Activated naive CD4-positive, alpha-beta T cell (primary cell): ENCODE measurements around the gene FRMD6.
"Not testable (repeated sequence)": the region's sequence is repeated elsewhere in the genome, so short reads cannot be mapped to it uniquely, and the experiment has no call there.

Source experiments
- DNase-seq, 4 experiments: peaks; one replicate each; lab custom pipeline; 2025; lab: John Stamatoyannopoulos, UW

Gene FRMD6

DNA sequence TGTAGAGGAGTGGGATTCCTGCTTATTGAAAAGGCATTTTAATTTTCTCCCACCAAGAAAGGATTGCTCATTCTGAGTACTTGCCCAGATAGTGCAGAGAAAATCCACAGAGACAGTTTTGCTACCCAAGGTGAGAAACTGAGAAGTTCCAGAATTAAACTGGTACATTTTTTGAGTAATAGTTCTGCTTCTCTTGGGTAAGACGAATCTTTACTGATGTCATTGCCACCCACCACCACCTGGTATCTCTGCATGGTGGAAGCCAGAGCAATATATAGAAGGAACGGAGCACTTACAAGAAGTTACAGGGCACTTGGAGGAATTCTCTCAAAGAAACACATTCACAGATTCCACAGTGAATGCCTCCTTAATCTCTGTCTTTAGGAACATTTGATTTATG, 20.7 kb upstream of the FRMD6 start:
- DNase-seq = no peak

DNA sequence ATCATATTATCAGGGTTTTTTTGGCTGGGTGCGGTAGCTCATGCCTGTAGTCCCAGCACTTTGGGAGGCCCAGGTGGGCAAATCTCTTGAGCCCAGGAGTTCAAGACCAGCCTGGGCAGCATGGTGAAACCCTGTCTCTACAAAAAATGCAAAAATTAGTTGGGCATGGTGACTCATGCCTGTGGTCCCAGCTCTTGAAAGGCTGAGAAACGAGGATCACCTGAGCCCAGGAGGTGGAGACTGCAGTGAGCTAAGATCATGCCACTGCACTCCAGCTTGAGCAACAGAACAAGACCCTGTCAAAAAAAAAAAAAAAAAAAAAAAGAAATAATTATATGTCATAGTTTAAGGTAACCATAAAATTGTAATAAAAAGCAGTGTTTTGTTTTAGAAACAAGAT, 18.4 kb upstream of the FRMD6 start:
- DNase-seq = not testable (repeated sequence)

DNA sequence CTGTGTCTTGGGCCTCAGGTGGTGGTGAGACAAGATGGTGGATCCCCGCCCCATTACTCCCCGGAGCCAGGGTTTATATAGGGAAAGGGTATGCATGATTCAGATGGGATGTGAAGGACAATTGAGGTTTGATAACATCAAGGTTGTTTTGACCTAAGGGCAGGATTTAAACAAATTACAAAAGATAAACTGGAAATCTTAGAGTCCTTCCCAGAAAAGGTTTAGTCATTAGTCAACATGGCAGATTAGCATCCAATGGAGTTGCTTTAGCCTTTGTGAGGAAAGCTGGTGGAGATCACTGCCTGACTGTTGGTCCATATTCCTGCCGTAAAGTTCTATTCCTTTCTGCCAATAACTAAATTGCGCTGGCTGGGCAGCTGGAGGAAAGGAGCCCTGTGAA, 15.6 kb upstream of the FRMD6 start:
- DNase-seq = no peak

DNA sequence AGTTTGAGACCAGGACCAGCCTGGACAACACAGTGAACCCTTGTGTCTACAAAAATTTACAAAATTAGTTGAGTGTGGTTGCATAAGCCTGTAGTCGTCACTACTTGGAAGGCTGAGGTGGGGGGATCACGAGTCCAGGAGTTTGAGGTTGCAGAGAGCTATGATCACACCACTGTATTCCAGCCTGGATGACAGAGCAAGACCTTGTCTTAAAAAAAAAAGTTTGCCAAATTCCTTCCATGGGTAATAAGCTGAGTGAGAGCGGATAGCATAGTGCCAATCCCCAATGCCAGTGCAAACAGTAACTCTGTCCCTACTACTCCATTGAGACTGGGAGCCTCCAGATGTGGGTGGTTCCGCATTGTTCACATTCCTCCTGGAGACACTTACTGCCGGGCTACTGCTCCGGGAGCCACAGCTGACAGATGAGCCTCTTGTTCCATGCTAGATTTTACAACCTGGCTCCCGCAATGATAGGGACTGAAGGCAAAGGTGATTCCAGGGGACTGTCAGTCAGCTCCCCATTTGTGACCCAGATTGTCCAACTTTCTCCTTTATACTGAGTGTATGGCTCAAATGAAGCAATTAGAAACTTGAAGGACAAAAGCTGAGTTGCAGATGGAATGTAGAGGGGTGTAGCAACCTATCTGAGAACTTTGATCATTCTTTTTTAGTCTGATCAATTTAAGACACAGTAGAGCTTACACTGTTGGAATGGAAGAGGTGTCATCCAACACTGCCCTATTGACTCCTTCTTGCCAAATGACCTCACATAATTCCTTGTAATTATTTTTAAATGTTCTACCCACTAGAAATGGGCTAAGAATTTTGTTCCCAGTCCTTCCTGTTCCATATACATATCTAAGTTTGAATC, 13.4 kb upstream of the FRMD6 start:
- DNase-seq = no peak

DNA sequence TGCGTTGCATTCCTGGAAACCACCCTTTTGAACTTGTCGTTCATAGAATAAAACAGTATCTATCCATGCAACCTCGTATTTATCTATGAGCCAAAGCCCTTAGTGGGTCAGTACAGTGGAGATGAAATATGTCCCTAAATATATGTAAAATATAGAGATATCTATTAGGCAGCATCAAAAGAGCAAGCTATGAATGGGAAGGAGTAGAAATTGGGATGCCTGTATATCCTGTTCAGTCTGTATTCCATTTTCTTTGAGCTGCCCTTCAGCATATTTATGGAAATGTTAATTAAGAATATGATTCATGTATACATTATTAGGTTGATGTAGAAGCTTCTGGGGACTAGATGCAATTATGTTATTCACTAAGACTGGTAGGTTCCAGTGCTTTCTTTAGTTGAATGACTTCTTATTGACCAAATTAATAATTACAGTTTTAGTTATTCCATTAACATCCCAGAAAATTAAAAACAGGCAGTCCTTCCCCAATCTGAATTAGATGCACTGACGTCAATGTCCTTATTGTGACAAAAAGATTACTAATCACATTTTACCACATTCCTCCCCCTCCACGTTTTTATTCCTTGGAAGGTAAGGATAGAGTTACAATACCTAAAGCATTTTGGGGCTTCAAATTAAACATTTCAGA, 11.9 kb upstream of the FRMD6 start:
- no peak for DNase-seq

DNA sequence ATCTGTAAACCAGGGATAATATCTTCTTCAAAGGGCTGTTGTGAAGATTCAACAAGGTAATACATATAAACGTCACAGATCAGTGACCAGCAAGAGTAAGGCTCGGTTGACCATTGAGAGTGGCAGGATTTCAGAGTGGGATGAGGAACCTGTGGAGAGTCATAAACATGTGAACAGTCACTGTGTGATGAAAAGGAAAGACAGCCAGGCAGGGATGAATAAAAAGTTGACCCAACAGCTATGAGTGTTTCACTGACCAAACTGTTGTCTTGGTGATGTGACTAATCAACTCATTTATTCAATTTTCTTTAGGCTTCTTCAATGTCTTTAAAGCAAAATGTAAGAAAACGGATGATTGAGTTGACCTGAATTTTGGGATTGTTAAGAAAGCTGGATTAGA, 8.6 kb upstream of the FRMD6 start:
- DNase-seq = no peak

DNA sequence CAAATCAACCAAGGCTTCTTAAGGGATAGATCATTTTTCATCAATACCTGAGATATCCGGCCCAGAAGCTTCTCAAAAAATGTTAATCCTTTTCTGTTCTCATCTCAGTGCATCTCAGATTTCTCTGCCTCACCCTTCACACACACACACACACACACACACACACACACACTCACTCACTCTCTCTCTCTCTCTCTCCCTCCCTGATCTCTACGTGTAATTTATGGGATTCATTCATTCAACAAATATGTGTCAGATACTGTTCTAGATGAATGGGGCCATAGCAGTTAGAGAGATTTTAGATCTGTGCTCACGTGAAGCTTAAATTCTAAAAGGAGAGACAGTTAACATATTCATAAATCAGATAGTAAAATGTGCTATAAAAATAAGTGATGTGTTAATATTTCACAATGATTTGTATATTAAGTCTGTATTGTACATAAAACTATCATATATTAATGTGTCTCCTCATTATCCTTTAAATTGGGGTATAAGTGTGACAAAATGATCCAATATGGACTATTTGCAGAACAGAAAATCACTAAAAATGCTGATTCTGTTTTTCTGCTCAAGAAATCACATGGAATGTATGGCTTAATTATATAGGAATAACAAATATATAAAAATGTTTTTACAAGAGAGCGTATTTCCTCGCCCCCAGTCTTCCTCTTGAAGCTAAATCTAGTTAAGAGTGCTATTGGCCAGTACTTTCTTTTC, 7.3 kb upstream of the FRMD6 start:
- no peak for DNase-seq

DNA sequence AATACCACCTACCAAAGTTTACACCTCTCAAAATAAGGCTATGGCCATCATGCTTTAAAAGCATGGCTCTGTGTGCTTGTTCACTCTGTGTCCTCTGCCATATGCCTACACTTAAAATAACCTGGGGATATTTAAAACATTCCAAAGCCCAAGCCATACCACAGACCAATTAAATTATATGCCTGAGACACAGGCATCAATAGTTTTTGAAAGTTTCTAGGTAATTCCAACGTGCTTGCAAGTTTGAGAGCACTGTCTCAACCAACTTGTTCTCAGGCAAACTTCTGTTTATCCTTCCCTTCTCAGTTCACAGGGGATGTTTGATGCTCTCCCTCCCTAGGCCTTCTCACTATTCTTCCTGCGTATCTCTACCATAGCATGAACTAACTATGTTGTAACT, 3.4 kb upstream of the FRMD6 start:
- DNase-seq = no peak

DNA sequence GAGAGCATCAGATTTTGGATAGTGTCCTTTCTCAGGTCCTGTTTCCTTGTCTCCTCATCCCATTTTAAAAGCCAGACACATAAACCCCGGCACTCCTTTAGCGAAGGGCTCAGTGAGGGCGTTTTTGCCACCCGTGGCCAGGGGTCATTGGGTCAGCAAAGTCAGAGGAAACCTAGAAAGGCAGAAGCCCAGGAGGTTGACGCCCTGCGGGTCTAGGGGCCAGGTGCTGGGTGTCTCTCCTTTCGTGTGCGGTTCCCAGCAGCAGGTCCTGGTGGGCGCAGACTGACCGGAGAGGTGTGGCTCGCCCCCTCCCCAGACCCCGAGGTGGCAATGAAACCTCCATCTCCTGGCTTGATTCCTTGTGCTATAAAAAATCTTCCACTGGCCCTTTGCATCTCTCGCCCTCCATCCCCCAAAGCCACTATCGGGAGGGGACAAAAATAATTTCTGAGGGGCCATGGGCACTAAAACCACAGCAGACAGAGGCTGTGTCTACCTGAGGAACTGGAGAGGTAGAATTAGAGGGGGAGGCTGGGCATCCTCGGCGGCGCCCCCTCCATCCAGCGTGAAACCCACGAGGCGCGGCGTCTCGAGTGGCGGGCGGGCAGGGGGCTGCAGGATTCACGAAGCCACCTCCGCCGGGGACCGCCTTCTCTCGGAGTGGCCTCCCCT, 858 bp upstream of the FRMD6 start:
- DNase-seq = no peak

DNA sequence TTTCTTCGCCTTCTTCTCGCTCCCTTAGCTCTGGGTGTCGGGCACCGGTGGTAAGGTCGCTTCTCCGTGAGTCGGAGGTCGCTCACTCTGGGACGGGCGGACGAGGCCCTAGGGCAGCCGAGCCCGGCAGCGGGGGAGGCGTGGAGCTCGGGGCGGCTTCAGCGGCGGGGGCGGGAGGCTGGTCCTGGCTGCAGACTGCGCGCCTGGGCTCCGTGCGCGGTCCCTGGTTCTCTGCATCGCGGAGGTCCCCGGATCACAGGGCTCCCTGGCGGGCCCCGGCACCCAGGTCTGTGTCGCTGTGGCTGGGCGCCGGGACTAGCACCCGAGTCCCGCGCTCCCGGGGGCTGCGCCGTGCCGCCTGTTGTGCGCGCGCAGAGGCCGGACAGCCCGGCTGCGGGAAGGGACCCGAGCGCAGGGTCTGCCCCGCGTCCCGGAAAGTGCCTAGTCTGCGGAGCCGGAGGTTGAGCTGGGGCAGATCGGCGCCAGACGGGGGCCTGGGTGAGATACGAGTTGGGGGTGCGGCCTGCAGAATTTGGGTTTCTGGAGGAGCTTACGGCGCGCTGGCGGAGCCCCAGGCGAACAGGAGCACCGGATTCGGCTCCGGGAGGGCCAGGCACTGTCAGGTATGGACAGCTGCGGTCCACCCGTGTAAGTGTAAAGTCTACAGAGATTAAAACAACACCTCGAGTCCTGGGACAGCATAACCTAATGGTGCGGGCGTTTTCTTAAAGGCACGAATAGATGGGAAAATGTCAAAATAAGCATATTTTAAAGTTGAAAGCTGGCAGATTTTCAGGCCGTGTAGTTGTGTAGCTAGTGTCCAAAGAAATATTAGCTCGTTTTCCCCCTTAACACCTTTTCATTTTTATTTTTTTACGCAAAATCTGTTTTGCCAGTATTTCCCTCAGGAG, 713 bp downstream of the FRMD6 start:
- DNase-seq = peak in 3 of 4 experiments; percentile 12 to 50 (median 27)

DNA sequence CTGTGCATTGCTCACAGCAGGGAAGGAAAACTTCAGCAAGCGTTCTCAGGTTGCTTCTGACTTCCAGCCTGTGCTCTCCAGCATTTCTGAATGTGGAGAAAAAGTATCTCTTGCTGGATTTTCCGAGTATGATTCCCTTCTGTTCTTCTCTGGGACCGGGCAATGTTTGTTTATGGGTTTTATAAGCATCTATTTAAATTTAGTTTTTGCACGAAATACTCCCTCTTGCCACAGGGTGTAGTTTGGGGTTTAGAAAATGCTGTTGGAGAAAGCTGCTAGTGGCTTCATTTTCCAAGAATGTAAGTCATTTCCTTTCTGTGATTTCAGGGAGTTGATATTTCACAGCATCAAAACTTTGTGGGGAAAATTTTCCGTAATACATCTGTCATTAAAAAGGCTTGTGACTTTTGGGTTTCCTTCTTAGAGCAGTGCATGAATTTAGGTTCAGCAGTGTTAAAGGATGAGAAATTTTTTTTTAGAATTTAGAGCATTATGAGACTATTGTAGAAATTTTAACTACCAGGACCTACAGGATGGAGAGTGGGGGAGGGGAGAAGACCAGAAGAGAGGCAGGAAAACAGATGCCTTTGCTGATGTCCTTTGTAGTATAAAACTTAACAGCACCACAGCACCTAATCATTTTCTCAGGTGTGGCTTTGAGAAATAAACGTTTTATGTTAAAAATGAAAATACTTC, 1.5 kb downstream of the FRMD6 start:
- no peak for DNase-seq

DNA sequence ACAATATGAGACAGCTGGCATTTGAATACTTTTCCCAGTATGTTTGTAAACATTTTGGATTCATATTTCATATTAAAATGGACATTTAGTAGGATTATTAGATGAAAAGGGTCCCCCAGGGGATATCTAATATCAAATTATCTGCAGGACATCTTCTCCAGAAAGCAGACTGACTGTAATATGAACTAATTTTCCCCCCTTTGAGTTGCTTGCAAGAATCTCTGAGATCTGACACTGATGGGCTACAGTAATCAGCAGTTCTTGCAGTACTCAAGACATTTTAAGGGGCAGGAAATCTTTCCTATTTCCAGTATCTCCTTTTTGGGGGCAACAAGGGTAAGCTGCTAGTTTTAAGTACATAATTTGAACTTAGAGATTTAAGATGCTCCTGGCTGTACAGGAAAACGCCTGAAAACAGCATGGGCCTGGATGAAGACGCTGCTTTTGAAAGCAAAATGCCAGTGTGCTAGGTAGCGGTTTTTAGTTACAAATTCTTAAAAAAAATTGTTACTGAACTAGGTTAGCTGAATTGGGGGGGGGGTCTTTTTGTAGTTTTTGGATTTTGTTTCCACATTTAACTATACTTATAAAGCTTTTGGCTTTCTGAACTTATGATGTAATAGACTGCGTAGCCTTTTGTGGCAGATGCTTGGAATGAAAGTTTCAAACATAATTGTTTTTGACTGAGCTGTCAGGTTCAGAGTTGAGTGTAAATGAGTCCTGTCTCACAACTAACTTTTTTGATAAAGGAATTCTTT, 2.2 kb downstream of the FRMD6 start:
- DNase-seq = no peak

DNA sequence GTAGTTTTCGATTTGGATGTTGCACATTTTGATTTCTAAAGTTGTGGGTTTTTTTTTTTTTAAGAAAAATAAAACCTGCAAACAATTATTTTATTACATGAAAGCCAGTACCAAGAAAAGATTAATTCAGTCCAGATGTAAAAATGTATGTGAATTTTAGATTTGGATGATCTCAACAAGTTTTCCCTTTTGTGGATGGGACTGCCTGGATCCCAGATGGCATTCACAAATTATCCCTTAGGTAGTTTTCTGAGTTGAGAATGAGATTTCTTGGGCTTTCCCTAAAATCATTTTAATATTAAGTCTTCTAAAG, 2.8 kb downstream of the FRMD6 start:
- no peak for DNase-seq

DNA sequence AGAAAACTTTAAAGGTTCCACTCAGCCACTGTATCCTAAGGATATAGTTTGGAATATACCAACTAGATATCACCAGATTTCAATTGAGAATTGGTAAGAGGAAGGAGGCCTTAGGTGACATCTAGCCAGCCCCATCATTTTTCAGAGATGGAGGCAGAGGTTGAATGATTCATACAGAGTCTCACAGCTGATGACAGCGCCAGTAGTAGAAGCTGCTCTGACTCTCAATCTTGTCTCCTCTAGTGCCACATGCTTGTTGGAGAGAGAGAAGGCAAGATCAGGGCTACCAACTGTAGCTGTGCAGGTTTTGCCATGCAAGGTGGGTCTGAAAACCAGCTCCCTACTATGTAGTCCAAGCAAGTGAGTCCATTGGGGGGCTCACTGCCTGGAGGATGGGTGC, 6.1 kb downstream of the FRMD6 start:
- no peak for DNase-seq

DNA sequence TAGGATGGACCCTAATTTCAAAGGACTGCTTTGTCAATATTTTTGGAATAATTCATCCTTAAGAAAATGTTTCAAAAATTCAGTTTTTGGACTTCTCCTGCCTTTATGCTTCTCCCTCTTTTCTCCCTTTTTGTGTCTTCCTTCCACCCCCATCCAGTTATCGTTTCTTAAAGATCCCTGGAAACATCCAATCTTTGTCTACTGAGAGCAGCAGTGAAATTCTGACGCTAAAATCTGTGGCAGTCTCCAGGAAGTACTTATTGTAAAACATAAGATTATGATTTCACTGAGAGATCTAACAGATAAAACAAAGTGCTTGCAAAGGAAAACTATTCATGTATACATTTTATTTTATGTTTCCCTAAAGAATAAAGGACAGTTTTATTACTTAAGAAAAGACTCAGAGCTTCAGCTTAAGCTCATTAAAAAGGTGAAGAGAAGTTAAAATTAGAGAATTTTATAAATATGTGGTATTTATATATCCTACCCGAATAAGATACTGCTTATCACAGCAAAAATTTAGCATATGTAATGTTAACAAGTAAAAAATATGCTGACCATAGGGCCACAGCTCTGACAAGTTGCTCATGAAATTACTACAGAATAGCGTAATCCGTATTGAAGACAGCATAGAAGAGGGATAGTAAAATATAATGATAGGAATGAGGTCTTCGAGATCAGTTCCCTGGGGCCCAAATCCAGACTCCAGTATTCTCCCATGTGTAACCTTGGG, 6.9 kb downstream of the FRMD6 start:
- DNase-seq = no peak

DNA sequence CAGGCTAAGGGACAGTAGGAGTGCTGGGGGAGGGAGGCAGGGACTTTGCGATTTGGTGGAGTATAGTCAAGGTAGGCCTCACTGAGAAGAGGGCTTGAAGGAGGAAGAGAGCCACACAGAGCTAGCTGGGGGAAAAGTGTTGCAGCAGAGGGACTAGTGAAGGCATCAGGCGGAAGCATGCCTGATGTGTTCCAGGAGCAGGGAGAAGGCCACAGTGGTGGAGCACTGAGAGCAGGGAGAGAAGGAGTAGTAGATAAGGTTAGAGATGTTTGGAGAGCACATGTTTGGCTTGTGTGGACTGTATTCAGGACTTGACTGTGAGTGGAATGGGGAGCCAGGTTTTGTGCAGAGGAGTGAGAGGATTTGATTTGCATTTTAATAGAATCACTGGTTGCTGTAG, 9.0 kb downstream of the FRMD6 start:
- DNase-seq = no peak

DNA sequence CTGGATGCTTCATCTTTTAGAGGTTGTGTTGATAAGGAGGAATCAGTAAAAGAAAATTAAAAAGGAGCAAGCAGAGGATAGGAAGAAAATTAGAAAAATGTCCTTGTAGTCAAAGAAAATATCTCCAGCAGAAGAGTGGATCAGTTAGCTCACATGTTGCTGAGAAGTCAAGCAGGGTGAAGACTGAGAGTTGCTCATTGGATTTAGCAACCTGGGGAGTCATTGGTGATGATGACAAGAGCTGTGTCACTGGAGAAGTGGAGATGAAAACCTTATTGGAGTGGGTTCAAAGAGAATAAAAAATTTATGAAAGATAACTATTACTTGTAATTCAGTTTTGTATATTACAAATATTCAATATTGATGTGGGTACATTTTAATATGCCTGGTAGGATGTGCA, 9.8 kb downstream of the FRMD6 start:
- DNase-seq = no peak

DNA sequence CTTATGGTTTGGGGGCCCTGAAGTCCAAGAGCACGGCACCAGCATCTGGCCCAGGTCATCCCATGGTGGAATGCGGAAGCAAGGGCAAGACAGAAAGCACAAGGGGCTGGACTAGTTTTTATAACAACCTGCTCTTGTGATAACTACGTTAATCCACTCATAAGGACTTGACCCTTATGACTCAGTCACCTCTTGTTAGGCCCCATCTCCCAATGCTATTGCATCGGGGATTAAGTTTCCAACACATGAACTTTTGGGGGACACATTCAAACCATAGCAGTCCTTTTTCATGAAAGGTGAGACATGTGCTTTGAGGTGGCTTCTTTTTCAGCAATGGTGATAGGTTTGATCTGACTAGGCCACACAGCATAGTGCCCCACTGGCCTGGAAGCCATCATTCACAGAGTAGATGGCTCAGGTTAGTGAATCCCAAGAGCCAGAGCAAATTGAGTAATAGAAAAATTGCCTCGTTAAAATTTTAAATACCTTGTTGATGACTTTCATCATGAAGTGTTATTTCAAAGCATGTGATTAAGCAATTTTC, 12.1 kb downstream of the FRMD6 start:
- no peak for DNase-seq

DNA sequence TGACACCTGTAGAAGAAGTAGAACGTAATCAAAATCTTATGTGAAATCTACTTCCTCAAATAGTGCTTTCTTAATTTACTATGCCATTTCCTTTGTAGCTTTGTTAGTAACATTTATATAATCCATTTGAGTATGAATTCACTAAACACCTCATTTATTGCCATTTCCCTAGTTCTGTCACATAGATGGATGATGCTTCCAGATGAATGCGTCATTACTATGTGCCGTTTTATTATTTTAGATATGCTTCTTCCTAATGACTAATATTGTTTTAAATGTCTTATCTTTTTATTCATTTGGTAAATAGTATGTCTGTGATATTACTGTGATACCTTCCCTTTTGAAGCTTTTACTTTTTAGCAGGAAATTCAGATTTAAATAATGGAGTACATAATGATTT, 14.4 kb downstream of the FRMD6 start:
- DNase-seq = no peak
